K562 (cell line): ENCODE measurements around the gene CCDC7. TPM values are rescaled to one million over a fixed set of nuclear protein-coding genes. Genes with fewer than 3 reads are reported as not detected.

ENCODE experiments used
- ATAC-seq: fragments of 200-7000 bp; cut with Tn5 transposase; 3 replicates; pipeline ENCODE4 v1.9.1; 2020; ENCODE audit warnings: moderate library complexity
- BruUV-seq: library from RNA; stranded (reverse); fragments of 400-500 nt; replicated peaks from 2 replicates; lab custom pipeline; 2021; lab: Mats Ljungman, UMichigan
- CTCF ChIA-PET: fragments of 300-600 bp; formaldehyde crosslinking; extraction: SDS; loops from one replicate; lab custom pipeline; 2021; ENCODE audit warnings: low intra/inter-chr PET ratio; lab: Yijun Ruan, JAX
- POLR2A ChIA-PET: fragments of 300-600, 350-650 bp; sonication (Branson Sonifier 250); formaldehyde crosslinking; extraction: SDS; loops from one replicate; lab custom pipeline; 2021; ENCODE audit warnings: antibody characterized with exemption, inconsistent platforms; lab: Yijun Ruan, JAX
- DNase-seq, 4 experiments: peaks; one replicate each; pipeline versions ENCODE4 v3.0.0 to v3.0.0-alpha.2; 2011 to 2018; ENCODE audit warnings: low spot score in 3 of 4, mixed read lengths in 3 of 4; ENCODE audit errors: extremely low read depth in 1 of 4
- FAIRE-seq: peaks from 2 replicates; lab custom pipeline; 2011; peaks lifted over from hg19 to GRCh38; lab: Jason Lieb, UNC
- H2AFZ ChIP-seq: 2 replicates; pipeline ENCODE4 v1.6.0; 2011; ENCODE audit warnings: low read depth, low read length, control low read depth, inconsistent platforms
- H3K27ac ChIP-seq: fragments of 200-600 bp; 3 replicates; pipeline ENCODE4 v1.8.0; 2011; ENCODE audit warnings: low read depth, mild to moderate bottlenecking, control low read depth, inconsistent platforms, low read length, moderate library complexity, mixed read lengths; ENCODE audit errors: extremely low read depth
- H3K27me3 ChIP-seq, 2 experiments: fragments of 300-600 bp in 1 of 2; 2 replicates in 1 of 2; 3 replicates in 1 of 2; pipeline versions ENCODE4 v1.6.0 to v1.8.0; 2011; ENCODE audit warnings: inconsistent platforms in 2 of 2, low read length in 2 of 2, mild to moderate bottlenecking in 1 of 2, mixed read lengths in 1 of 2, moderate library complexity in 1 of 2; ENCODE audit not compliant: control insufficient read depth in 2 of 2, insufficient read depth in 2 of 2
- H3K36me3 ChIP-seq: fragments of 300-600 bp; 3 replicates; pipeline ENCODE4 v1.8.0; 2011; ENCODE audit warnings: mild to moderate bottlenecking, low read length, inconsistent platforms; ENCODE audit not compliant: control insufficient read depth, insufficient read depth
- H3K4me1 ChIP-seq, 2 experiments: fragments of 200-600 bp in 1 of 2; replicated peaks in 1 of 2; 2 replicates in 1 of 2; 3 replicates in 1 of 2; pipeline versions ENCODE4 v1.5.1 to v1.8.0; 2011; ENCODE audit warnings: inconsistent platforms in 2 of 2, low read length in 2 of 2, mild to moderate bottlenecking in 1 of 2, mixed read lengths in 1 of 2, moderate library complexity in 1 of 2; ENCODE audit not compliant: control insufficient read depth in 2 of 2, insufficient read depth in 2 of 2
- H3K4me2 ChIP-seq: 2 replicates; pipeline ENCODE4 v1.6.1; 2011; ENCODE audit warnings: low read length, control low read depth, inconsistent platforms, mixed read lengths; ENCODE audit not compliant: insufficient read depth
- H3K4me3 ChIP-seq: fragments of 200-600 bp; sonication (generic), shearing (Covaris generic); 2 replicates; pipeline ENCODE4 v1.5.1; 2016; ENCODE audit warnings: control low read depth, inconsistent platforms
- H3K79me2 ChIP-seq: fragments of 200-600 bp; 3 replicates; pipeline ENCODE4 v1.8.0; 2011; ENCODE audit warnings: low read length, inconsistent platforms; ENCODE audit not compliant: control insufficient read depth, insufficient read depth
- H3K9ac ChIP-seq, 2 experiments: 2 replicates each; pipeline versions ENCODE4 v1.6.0 to v1.6.1; 2011; ENCODE audit warnings: low read depth in 2 of 2, low read length in 2 of 2, control low read depth in 1 of 2, inconsistent platforms in 1 of 2, mild to moderate bottlenecking in 1 of 2, mixed read lengths in 1 of 2; ENCODE audit not compliant: insufficient read depth in 1 of 2
- H3K9me1 ChIP-seq: one replicate; pipeline ENCODE4 v1.6.0; 2011; ENCODE audit warnings: inconsistent platforms, mild to moderate bottlenecking, low read length, moderate library complexity; ENCODE audit not compliant: control insufficient read depth, insufficient read depth
- H3K9me3 ChIP-seq: replicated peaks from 2 replicates; pipeline ENCODE4 v1.5.1; 2011; ENCODE audit warnings: low read depth, low read length, inconsistent platforms; ENCODE audit not compliant: control insufficient read depth, insufficient read depth
- H4K20me1 ChIP-seq: replicated peaks from 2 replicates; pipeline ENCODE4 v1.6.1; 2011; ENCODE audit warnings: low read length, inconsistent platforms, mixed read lengths; ENCODE audit not compliant: control insufficient read depth, insufficient read depth
- CCNT2 ChIP-seq: IDR thresholded peaks from 2 replicates; pipeline ENCODE4 v1.6.1; 2011; ENCODE audit warnings: borderline replicate concordance, low read depth, mild to moderate bottlenecking, moderate library complexity, mixed read lengths, low read length; ENCODE audit not compliant: insufficient read length; ENCODE audit errors: extremely low read depth
- FOXJ3 ChIP-seq: sonication (generic); formaldehyde crosslinking; IDR thresholded peaks from 2 replicates; pipeline ENCODE4 v1.4.0; 2020; ENCODE audit warnings: mild to moderate bottlenecking, missing genetic modification reagents
- FOXK2 ChIP-seq, 2 experiments: fragments of 450-650 bp; IDR thresholded peaks in 1 of 2; conservative IDR thresholded peaks in 1 of 2; 2 replicates each; pipeline ENCODE4 v1.6.1; 2016; ENCODE audit warnings: low read depth in 2 of 2, mild to moderate bottlenecking in 1 of 2
- NFE2L1 ChIP-seq: fragments of 450-650 bp; IDR thresholded peaks from 2 replicates; pipeline ENCODE4 v1.6.1; 2016; ENCODE audit warnings: missing genetic modification characterization, low read depth, mild to moderate bottlenecking, missing compliant biosample characterization, moderate library complexity, borderline replicate concordance
- RBBP5 ChIP-seq: fragments of 200-600 bp; sonication (generic); IDR thresholded peaks from 2 replicates; pipeline ENCODE4 v1.6.1; 2012; ENCODE audit warnings: borderline replicate concordance, mild to moderate bottlenecking, low read length, control low read depth, inconsistent platforms; ENCODE audit not compliant: insufficient read depth, poor library complexity, severe bottlenecking
- SMARCA5 ChIP-seq: fragments of 450-650 bp; IDR thresholded peaks from 2 replicates; pipeline ENCODE4 v1.6.1; 2016
- SRSF3 ChIP-seq: fragments of 200-400 bp; formaldehyde crosslinking; IDR thresholded peaks from 2 replicates; pipeline ENCODE4 v1.6.1; 2016; ENCODE audit warnings: mild to moderate bottlenecking, low read length, moderate library complexity; ENCODE audit not compliant: insufficient read depth
- TCF7L2 ChIP-seq: fragments of 150-350 bp; IDR thresholded peaks from 2 replicates; pipeline ENCODE4 v1.6.1; 2016; ENCODE audit warnings: low read depth, mild to moderate bottlenecking, low read length, moderate library complexity
- TEAD4 ChIP-seq, 2 experiments: sonication (generic) in 1 of 2; formaldehyde crosslinking in 1 of 2; IDR thresholded peaks; 2 replicates each; pipeline versions ENCODE4 v1.6.1 to v1.8.0; 2012 to 2022; ENCODE audit warnings: borderline replicate concordance in 1 of 2, inconsistent platforms in 1 of 2, low read length in 1 of 2, mild to moderate bottlenecking in 1 of 2, missing genetic modification reagents in 1 of 2
- ZEB2 ChIP-seq: fragments of 450-650 bp; IDR thresholded peaks from 2 replicates; pipeline ENCODE4 v1.6.1; 2016
- ZNF12 ChIP-seq: sonication (generic); formaldehyde crosslinking; IDR thresholded peaks from 2 replicates; pipeline ENCODE4 v1.4.0; 2020; ENCODE audit warnings: mild to moderate bottlenecking, missing genetic modification reagents
- ZNF197 ChIP-seq: fragments of 200-800 bp; sonication (Bioruptor generic); IDR thresholded peaks from 2 replicates; pipeline ENCODE4 v1.6.1; 2016; ENCODE audit warnings: low read depth, missing genetic modification characterization, missing compliant biosample characterization
- ZNF274 ChIP-seq: IDR thresholded peaks from 2 replicates; pipeline ENCODE4 v1.6.1; 2011; ENCODE audit warnings: low read depth, mild to moderate bottlenecking, low read length, moderate library complexity, borderline replicate concordance
- ZNF41 ChIP-seq: fragments of 250-450 bp; sonication (Bioruptor Pico); conservative IDR thresholded peaks from 2 replicates; pipeline ENCODE4 v1.4.0; 2020; ENCODE audit warnings: mild to moderate bottlenecking
- ZNF778 ChIP-seq: fragments of 450-650 bp; formaldehyde crosslinking; IDR thresholded peaks from 2 replicates; pipeline ENCODE4 v1.4.0; 2020; ENCODE audit warnings: mild to moderate bottlenecking, moderate library complexity
- WGBS: fragments of 100-300 bp; shearing (Covaris generic); methylation state at CpG from one replicate; pipeline ENCODE4 v1.1.6; 2016; ENCODE audit warnings: low coverage, mixed read lengths; ENCODE audit not compliant: insufficient coverage; ENCODE audit errors: missing lambda C conversion rate; 5-methylcytosine and 5-hydroxymethylcytosine counted together
- in situ Hi-C: fragments of 300-500 bp; cut with MboI; formaldehyde crosslinking; loops from 4 replicates; pipeline ENCODE4 v1.15.0; 2018; ENCODE audit warnings: inconsistent platforms, mixed read lengths
- intact Hi-C: fragments of 100-400 bp; cut with micrococcal nuclease; formaldehyde crosslinking; loops from 2 replicates; pipeline ENCODE4 v1.14.2; 2022
- polyA plus RNA-seq, 8 experiments: library from polyadenylated mRNA; depleted of rRNA in 4 of 8; stranded (reverse) in 5 of 8; unstranded in 3 of 8; fragments of >200 nt; fragmentation: Nextera tagmentation in 2 of 8; fragmentation: Illumina TruSeq in 1 of 8; extraction: Ambion mirVana in 2 of 8; extraction: Trizol in 1 of 8; gene quantifications; 2 replicates each; pipeline versions ENCODE4 v1.2.1 to v1.2.3, GENCODE V29; 2011 to 2014; ENCODE audit warnings: inconsistent platforms in 1 of 8, missing spikeins in 1 of 8
- total RNA-seq, 7 experiments: library from RNA; depleted of rRNA in 6 of 7; stranded (reverse); fragments of >200 nt in 6 of 7; fragmentation: Illumina TruSeq in 2 of 7; extraction: Trizol in 2 of 7; gene quantifications; 2 replicates each; pipeline versions ENCODE4 v1.2.1 to v1.2.3, GENCODE V29; 2011 to 2021; ENCODE audit warnings: low replicate concordance in 1 of 7
- TF ChIP-seq, protein P1 (sequence below): fragments of 250-450 bp; sonication (Bioruptor Pico); IDR thresholded peaks from 2 replicates; pipeline ENCODE4 v1.4.0; 2020; ENCODE audit warnings: borderline replicate concordance
- TF ChIP-seq, protein P2 (sequence below): fragments of 450-650 bp; formaldehyde crosslinking; IDR thresholded peaks from 2 replicates; pipeline ENCODE4 v1.4.0; 2022; ENCODE audit warnings: missing genetic modification characterization
- TF ChIP-seq, protein P3 (sequence below): sonication (generic); formaldehyde crosslinking; IDR thresholded peaks from 2 replicates; pipeline ENCODE4 v1.8.0; 2022; ENCODE audit warnings: mild to moderate bottlenecking, missing genetic modification reagents

The CCDC7 gene
- total and polyA plus RNA-seq, 9 of the 15 experiments (the other 6 are each of a cell fraction or from before 2014, with no cell fraction given) = 1.5 to 6.6 (median 2.7) TPM

DNA sequence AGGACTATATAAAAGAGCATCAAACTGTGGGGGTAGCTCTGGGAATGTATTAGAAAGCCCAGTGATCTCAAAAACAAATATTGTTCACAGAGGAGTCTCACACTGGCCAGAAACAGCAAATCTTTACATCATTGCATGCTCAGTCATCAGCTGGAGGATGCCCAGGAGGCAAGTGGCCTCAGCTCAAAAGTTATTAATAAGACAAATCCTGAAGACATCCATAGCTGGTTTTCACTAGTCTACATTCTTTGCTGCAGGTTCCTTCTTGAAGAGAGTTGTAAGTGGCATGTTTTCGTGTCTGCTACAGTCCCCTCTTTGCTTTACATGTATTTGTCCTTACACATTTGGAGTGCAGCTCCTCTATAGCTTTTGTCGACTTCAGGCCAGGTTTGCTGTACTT is 8.6 kb upstream of the CCDC7 start:
- H3K9me1 ChIP-seq = no peaks in the 10 kb centered on the region
- TF ChIP-seq TEAD4 (IDR thresholded peaks at IDR 0.05; ENCODE audit: low read length) (no peak), TEAD4 (CRISPR knock-in tag; IDR thresholded peaks at IDR 0.05; ENCODE audit: borderline replicate concordance) (no peak), ZNF12 (CRISPR knock-in tag) (no peak), ZNF274 (no peak), CCNT2 (no peak), TCF7L2 (no peak), ZNF197 (CRISPR knock-in tag) (no peak), NFE2L1 (tag) (no peak), SRSF3 (no peak), ZNF41 (no peak), ZNF778 (no peak), FOXJ3 (CRISPR knock-in tag) (no peak), RBBP5 (no peak), ZEB2 (no peak), FOXK2 (conservative IDR thresholded peaks at IDR 0.05 in 1 of 2, IDR thresholded peaks at IDR 0.05 in 1 of 2; ENCODE audit: low read depth in 2 of 2) (no peak), SMARCA5 (no peak)
- TF ChIP-seq, protein P1, sequence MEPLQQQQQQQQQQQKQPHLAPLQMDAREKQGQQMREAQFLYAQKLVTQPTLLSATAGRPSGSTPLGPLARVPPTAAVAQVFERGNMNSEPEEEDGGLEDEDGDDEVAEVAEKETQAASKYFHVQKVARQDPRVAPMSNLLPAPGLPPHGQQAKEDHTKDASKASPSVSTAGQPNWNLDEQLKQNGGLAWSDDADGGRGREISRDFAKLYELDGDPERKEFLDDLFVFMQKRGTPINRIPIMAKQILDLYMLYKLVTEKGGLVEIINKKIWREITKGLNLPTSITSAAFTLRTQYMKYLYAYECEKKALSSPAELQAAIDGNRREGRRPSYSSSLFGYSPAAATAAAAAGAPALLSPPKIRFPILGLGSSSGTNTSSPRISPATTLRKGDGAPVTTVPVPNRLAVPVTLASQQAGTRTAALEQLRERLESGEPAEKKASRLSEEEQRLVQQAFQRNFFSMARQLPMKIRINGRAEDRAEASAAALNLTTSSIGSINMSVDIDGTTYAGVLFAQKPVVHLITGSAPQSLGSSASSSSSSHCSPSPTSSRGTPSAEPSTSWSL (CRISPR knock-in tag) = no peak
- TF ChIP-seq, protein P2, sequence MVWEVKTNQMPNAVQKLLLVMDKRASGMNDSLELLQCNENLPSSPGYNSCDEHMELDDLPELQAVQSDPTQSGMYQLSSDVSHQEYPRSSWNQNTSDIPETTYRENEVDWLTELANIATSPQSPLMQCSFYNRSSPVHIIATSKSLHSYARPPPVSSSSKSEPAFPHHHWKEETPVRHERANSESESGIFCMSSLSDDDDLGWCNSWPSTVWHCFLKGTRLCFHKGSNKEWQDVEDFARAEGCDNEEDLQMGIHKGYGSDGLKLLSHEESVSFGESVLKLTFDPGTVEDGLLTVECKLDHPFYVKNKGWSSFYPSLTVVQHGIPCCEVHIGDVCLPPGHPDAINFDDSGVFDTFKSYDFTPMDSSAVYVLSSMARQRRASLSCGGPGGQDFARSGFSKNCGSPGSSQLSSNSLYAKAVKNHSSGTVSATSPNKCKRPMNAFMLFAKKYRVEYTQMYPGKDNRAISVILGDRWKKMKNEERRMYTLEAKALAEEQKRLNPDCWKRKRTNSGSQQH = no peak
- TF ChIP-seq, protein P3, sequence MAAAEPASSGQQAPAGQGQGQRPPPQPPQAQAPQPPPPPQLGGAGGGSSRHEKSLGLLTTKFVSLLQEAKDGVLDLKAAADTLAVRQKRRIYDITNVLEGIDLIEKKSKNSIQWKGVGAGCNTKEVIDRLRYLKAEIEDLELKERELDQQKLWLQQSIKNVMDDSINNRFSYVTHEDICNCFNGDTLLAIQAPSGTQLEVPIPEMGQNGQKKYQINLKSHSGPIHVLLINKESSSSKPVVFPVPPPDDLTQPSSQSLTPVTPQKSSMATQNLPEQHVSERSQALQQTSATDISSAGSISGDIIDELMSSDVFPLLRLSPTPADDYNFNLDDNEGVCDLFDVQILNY (CRISPR knock-in tag) = no peak
- H3K9ac ChIP-seq = no peak overlapping the region
- no peak overlapping the region for H2AFZ ChIP-seq
- intact Hi-C loops (no loop called here), in situ Hi-C loops (no loop called here)
- ATAC-seq (no peak), DNase-seq (no peak), FAIRE-seq (no peak)
- POLR2A ChIA-PET = interaction anchor here (0.7 to 1.5 kb wide), 3 partner anchors 8 to 64 kb away, joined by 3 to 6 read pairs (median 3); partner anchors contain the start of gene CCDC7
- no peaks in the 10 kb centered on the region for H3K27me3 ChIP-seq
- no peaks in the 10 kb centered on the region; the same call in 1 of the 2 replicates for H3K9me3 ChIP-seq
- CTCF ChIA-PET = no interaction called here
- no peaks in the 10 kb centered on the region for H4K20me1 ChIP-seq
- no peaks in the 10 kb centered on the region for H3K36me3 ChIP-seq
- H3K27ac ChIP-seq = no peak overlapping the region
- 2% methylated on average over 2 of the region's 2 CpGs for WGBS
- no peaks in the 10 kb centered on the region for H3K79me2 ChIP-seq
- H3K4me1 ChIP-seq = no peaks in the 10 kb centered on the region
- H3K4me3 ChIP-seq = no peak overlapping the region
- BruUV-seq = no TSS peak
- no peak overlapping the region for H3K4me2 ChIP-seq
